ENCODE results near the gene SMU1.
"Not testable (repeated sequence)": the region's sequence is repeated elsewhere in the genome, so short reads cannot be mapped to it uniquely, and the experiment has no call there.

SMU1 gene

DNA sequence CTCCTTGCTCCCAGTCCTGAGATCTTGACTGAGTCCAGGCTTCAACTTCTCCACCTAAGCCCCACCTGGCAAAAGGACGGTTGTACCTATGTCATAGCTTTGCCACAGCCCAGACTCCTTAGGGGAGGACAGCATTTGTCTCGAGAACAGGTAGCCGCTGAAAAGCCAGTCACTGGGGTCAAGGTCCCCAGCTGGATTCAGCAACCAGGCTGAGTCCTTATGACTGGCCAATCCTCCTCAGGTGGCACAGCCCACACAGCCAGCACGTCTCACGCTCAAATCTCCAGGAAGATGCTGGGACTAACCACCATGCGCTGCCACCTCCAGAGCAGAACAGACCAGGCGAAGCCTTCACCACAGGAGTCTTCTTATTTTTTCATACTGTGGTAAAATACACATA is 27.9 kb upstream of the SMU1 start:
- no peak for DNase-seq

DNA sequence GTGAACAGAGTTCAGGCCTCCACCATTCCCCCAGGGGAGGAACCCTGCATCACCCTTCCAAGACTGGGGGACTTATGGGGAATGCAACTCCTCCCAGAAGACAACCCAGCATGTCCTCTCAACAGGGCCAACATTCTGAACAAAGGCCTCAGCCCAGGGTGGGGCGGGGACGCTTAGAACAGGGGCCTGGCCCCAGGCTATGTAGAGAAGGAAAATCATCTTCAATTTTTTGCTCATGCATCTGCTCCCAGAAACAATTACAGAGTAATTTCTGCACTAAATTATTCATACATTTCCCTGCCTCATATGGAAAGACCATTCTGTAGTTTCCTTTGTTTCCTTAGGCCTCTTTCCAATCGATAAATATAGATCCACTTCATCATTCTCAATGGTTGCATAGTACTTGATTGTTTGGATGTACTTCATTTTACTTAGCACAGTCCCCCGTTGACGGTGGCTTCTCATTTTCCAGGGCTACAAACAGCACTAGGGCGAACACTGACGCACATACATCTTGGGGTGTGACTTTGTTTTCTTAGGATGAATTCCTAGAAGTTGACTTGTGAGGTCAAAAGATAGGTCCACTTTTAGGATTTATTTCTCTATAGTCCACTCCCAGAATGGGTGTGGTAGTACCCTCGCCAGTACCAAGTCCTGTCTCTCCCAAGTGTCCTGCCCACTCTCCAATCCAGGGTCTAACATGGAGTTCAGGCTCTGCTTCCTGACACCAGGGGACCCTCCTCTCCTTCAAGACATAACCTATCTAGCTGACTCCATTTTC is 27.2 kb upstream of the SMU1 start:
- no peak for DNase-seq

DNA sequence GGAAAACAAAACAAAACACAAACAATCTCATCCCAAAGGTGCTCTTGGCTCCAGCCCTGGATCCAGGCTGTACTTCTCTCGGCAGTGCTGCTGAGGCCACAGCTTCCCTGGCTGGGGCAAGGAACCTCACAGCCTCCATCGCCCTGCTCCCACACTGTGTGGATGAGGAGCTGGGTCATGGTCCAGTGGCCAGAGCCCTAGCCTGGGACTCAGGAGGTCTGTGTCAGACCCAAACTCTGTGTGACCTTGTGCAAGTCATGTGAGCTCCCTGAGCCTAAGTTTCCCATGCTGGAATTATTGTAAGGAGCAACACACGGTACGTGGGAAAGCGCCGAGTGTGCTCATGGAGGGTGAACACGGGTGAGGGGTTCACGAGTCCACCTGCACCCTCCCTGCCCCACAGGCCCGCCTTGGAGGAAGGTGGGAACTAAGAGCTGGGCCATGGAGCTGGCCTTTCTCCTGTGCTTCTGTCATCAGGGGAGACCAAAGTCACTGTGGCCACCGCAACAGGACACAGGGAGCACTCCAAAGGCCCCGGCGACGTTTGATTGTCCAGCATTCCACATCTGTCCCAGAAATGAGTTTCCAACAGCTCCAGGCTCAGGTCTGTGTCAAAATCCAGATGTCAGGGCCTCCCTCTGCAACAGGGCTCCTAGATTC is 26.2 kb upstream of the SMU1 start:
- no peak for DNase-seq

DNA sequence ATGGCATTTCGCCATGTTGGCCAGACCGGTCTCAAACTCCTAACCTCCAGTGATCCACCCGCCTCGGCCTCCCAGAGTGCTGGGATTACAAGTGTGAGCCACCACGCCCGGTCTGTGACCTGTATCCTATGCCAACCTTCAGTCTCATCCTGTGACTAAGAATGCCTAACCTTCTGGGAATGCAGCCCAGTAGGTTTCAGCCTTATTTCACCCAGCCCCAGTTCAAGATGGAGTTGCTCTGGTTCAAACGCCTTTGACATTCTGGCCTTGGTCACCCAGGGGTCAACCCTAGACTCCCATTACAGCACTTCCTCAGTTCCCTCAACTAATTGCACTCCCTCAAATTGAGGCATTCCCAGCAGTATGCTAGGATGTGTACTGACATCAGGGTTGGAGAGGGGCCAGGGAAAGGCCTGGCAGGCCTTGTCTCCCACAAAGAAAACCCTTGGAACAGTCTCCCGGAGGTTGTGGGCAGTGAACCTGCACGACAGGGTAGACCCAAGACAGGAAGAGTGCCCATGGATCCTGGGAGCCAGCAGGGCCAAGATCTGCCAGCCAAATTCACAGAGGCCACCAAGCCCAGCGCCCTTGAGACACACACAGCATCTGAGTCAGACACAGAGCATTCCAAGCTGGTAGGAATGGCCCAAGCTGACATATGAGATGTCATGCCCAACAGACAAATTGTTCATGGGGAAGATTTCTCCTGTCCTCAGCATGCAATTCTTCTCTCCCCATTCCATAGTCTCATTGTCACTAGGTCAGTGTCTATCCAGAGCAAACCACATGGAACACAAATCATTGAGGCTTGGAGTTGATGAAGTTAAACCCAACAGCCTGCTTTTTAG is 24.9 kb upstream of the SMU1 start:
- no peak for DNase-seq

DNA sequence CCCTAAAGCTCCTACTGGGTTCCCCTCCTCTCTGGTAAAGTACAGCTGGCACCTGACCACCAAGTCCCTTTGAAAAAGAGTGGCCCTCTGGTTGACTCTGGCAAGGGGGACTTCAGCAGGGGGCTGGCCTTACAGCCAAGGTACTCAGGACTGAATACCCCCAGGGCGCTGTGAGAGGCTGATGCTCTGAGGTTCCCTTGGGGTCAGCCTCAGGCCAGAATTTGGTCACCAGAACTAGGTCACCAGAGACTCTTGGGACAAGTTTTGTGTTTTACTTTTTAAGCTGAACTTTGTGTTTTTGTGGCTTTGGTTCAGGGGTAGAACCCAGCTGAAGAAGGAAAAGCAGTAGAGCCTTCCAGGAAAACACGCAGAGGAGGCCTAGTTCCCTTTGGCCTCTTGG is 23.3 kb upstream of the SMU1 start:
- no peak for DNase-seq

DNA sequence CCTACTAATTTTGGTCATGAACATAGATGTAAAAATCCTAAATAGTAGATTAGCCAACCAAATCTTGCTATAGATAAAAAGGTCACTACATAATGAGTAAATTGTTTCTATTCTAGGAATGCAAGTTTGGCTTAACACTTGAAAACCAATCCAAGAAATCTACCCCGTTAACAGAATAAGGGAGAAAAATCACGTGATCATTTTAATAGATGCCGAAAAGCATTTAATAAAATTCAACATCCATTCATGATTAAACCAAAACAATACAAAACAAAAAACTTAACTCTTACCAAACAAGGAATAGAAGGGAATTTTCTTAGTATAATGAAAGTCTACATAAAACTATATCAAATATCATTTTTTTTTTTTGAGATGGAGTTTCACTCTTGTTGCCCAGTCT is 20.7 kb upstream of the SMU1 start:
- no peak for DNase-seq

DNA sequence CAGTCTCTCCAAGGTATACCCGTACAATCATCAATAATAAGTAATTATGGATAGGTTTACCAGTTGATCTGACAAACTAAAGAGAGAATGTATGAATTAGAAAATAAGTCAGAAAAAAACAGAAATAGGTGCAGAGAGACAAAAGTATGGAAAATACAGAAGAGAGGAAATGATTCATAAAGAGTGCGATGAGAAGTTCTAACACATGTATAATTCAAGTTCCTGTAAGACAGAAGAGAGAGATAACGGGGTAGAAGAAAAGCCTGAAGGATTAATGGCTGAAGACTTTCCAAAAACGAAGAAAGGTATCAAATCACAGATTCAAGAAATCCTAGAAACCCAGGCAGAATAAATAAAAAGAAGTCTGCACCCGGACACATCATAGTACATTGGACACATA is 16.2 kb upstream of the SMU1 start:
- DNase-seq, result no peak

DNA sequence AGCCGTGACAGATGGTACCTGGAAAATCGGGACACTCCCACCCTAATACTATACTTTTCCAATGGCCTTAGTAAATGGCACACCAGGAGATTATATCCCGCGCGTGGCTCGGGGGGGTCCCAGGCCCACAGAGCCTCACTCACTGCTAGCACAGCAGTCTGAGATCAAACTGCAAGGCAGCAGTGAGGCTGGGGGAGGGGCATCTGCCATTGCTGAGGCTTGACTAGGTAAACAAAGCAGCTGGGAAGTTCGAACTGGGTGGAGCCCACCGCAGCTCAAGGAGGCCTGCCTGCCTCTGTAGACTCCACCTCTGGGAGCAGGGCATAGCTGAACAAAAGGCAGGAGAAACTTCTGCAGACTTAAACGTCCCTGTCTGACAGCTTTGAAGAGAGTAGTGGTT is 9.2 kb upstream of the SMU1 start:
- not testable (repeated sequence) for DNase-seq

DNA sequence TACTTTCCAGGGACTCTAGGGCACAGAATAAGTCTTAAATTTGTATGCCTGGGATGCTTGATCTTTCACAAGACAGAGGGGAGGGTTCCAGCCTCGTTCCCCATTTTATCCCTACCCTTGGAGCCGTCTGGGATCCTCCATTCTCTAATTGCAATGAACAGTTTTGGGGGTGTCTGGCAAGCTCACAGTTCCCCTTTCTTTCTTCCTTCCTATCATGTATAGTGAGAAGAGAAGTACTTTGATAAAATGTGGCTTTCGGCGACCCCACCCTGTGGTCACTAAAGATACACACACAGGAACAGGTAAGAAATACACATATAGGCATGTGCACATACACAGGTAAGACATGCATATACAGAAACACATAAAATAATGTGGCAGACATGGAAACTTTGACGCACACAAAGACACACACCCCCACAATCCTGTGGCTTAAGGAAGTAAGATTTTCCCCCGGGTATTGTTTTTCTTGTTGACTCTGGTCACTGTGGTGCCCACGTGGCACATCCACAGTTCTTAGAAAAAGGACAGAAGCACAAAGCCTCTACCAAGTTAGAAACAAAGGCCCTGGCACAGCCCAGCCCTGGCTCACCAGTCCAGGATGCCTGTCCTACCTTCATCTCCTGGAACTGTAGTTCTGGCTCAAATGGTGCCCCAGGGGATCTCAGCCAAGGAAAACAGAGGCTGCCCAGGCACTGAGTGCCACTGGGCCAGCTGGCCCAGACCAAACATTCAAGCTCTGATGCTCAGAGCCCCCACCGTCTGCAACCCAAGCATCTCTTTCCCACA is 6.3 kb upstream of the SMU1 start:
- DNase-seq, result peak; percentile 43

DNA sequence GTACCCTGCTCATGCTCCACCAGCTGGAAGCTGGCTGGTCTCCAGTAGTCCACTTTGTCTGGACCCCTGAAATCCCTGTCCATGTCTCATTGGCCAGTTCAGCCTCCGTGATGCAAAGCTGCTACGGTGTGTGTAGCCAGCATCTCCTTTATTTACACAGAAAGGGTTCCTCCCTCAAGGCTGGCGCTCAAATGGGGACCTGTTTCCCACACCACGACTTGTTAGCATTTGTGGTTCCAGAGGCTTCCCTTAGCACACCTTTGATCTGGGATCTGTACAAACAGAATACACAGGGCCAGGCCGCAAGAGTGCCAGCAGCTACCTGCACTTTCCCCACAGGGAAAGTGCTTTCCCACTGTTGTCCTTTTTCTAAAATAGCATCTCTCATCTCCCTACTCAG is 5.7 kb upstream of the SMU1 start:
- no peak for DNase-seq

DNA sequence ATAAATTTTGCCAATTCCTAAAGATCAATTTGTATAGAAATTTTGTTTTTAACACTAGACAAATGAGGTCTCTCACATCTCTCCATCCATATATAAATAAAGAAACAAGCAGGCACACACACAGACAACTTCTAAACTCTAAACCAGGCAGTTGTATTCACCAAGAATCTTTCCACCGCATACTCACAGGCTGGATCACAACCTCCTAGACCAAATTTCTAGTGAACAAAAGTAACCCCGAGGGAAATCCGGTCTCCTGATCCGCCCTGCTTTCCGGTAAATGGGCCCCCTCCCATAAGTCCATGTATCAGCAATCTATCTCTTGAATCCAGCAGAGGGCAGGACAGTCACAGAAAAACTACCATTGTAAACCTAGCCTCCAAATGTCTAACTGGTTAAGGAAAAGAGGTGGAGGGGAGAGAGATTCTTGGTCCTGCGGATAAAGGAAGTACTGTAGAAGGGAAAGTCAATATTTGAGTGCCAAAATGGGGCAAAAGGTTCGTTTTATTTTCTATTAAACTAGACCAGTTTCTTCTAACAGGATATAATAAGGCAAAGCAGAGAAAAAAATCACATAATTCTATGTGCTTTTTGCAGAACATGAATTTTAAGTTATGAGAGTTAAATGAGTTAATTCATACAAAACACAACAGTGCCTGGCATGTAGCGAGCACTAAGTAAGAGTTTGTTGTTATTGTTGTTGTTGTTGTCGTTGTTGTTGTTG is 4.8 kb upstream of the SMU1 start:
- DNase-seq, result peak; percentile 82

DNA sequence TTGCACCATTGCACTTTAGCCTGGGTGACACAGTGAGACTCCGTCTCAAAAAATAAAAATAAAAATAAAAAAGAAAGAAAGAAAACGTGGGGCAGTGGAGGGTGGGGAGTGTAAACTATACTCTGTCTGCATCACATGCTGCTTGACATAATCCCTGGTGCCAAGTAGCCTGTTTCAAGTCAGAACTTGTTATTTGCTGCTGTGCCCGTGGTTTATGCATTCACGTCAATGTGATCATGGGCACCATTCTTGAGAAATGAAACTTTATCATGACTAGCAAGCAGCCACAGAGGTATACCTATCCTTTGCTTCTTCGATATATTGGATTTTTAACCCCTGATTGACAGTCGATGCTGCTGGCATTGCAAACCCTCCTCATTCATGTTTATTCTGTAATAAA is 4.1 kb upstream of the SMU1 start:
- no peak for DNase-seq

DNA sequence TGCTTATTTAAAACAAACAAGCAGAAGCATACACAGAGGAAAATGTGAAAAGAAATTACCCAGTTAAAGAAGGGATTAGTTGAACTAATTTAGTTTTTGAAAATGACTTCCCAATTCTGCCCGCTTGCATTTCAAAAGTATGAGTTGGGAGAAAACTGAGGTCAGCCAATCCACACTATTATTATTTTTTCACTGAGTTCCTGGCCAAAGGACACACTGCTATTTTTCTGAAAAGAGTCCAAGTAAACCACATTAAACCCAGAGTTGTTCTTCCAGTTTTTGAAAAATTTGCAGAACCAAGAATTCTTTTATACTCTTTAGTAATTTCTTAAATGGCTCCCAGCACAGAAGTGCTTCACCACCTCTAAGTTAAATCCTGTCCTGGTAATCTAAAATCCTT is 7.5 kb downstream of the SMU1 start:
- DNase-seq, result no peak

DNA sequence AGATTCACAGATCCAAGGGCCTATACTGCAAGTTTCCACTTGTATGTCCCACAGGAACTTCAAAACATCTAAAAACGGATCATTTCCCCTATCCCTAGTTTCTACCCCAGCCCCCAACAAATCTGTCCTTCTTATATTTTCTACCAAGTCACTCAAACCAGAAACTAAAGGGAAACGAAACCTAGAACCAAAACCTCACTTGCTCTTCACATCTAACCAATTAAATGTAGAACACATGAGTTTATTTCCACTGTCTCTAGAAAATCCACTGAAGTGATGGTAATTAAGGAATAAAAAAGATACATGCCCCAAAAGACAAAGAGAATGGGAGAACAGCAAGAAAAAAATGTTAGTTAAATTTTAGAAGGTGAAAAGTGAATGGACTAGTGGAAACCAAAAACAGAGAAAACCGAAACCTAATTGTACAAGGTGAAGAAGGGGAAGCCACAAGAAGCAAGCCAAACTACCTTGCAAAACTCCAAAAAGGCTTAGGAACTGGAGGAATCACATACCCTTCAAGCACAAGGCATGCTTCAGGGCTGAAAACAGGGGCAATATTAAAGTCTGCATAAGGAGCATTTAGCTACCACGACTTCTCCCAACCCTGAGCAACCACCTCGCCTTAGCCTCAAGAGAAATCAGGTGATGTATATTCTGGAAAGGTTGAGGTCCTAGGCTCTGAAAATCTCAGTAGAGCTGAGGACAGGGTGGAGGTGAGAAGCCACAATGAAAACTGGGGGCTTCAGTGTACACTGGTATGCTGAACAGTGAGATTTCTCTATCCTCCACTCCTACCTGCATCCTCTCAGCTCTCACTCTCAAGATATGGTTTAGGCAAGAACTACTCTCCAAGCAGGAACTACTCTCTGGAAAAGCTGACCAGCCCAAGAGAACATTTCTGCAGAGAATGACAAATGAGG is 11.1 kb downstream of the SMU1 start:
- DNase-seq, result no peak

DNA sequence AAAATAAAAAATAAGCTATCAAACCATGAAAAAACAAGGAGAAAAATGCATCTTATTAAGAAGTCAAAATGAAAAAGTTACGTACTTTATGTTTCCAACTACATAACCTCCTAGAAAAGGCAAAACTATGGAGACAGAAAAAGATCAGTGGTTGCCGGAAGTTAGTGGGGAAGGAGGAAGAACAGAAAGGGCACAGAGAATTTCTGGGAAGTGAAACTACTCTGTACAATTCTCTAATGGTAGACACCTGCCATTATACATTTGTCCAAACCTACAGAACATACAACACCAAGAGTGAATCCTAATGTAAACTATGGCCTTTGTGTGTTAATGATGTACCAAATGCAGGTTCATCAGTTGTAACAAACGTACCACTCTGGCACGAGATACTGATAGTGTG is 25.3 kb downstream of the SMU1 start:
- no peak for DNase-seq

DNA sequence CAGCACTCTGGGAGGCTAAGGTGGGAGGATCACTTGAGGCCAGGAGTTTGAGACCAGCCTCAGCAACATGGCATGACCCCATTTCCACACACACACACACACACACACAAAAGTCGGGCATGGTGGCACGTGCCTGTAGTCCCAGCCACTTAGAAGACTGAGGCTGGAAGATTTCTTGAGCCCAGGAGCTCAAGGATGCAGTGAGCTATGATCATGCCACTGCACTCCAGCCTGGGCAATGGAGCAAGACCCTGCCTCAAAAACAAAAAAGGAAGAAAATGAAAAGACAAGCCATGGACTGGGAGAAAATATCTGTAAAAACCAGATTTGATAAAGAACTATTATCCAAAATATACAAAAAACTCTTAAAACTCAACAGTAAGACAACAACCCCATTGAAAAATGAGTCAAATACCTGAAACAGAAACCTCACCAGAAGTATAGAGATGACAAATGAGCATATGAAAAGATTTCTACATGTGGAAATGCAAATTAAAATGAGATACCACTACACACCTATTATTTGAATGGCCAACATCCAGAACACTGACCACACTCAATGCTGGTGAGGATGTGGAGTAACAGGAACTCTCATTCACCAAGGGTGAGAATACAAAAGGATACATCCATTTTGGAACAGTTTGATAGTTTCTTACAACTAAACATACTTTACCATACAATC is 26.7 kb downstream of the SMU1 start:
- no peak for DNase-seq

DNA sequence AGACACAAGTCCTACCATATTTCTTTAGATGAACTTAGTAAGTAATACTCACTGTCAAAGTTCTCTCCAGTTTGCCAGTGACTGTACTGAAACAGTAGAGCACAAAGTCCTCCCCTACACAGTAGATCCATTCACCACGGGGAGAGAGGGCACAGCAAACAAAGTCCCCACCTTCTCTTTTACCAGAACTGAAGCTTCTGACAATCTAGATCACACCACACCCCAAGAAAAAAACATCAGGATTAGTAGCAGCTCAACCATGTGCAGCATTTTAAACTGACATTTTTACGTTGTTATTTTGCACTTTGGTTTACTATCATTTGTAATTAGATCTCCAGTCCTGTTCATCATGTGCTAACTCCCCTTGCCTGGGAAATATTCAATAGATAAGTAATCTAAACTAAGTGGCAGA is 28.4 kb downstream of the SMU1 start:
- no peak for DNase-seq

DNA sequence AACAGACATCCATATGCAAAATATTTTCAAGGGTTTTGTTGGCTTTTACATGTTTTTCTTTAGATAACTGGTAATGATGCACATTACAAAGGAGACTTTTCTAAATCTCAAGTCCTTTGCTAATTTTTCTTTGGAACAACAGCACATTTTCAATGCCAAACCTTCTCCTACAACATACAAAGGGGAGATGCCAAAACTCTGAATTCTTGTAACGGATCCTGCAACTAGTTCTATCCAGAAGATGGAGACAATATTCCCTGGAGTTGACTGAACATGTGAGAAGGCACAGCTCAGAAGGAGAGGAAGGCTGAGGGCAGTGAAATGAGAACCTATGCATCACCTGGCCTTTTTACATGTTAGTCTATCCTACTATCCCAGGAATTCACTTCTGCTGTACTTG is 30.4 kb downstream of the SMU1 start:
- no peak for DNase-seq

DNA sequence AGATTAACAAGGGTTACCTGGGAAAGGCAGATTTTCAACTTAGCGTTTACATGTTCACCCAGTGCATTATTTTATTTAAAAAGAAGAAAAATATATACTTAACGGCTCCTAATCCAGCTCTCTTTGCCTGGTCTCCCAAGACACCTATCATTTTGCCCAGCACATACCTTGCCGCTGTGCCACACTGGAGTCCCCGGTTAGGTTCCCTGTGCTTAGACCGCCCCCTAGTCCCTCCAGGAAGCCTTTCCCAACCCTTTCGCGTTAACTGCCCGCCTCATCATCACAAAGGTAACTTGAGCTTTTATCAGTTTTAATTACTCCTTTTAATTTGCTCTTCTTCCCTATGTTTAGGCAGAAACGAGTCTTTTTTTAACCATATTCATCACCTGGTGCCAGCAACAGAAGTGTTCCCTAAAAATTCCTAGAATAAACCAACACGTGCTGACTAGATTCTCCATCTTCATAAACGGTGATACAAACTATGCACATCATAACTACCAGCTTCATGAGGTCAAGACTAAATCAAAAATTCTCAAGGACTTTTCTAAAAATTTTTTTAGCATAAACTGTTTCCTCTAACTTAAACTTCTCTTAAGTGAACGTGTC is 31.7 kb downstream of the SMU1 start:
- no peak for DNase-seq

DNA sequence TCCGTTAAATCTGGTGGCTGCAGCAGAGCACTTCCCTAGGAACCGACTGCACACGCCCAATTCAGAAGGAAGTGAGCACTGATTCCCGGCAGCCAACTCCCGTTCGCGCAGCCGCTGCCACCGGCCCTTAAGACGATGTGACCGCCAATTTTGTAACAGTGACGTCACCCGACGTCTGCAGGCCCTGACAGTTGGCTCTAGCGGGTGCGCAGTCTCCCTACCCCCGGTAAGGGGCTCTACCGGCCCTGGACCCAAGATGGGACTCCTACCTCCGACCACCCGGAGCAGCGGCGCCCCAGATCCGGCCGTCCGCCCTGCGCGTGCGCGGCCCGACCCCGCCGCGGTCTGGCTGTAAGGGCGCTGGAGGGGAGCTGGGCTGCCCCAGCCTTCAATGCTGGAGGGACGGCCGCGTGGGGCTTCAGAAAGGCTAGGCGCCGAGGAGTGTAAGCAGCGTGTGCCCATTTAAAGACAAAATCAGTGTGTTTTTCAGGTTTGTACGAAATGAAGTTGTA is 32.3 kb downstream of the SMU1 start:
- no peak for DNase-seq
